HEK293 (cell line): Measurements from ENCODE around the gene TAF1A.

Source experiments
- CTCF ChIA-PET: fragments of 350-600 bp; formaldehyde crosslinking; extraction: SDS; loops from one replicate; lab custom pipeline; 2021; ENCODE audit warnings: antibody characterized with exemption; lab: Yijun Ruan, JAX
- POLR2A ChIA-PET: fragments of 300-600 bp; formaldehyde crosslinking; extraction: SDS; loops from one replicate; lab custom pipeline; 2020; ENCODE audit warnings: antibody characterized with exemption, inconsistent platforms; lab: Yijun Ruan, JAX
- H3K27ac ChIP-seq: fragments of 200-500 bp; sonication (Bioruptor generic); 2 replicates; pipeline ENCODE4 v1.5.1; 2014; ENCODE audit warnings: low read depth, low read length, control low read depth, inconsistent platforms; ENCODE audit errors: extremely low read depth
- H3K36me3 ChIP-seq, 2 experiments: fragments of 200-500 bp in 1 of 2; sonication (Bioruptor generic) in 1 of 2; 1 replicate in 1 of 2; 2 replicates in 1 of 2; pipeline ENCODE4 v1.5.1; 2014 to 2017; ENCODE audit warnings: inconsistent platforms in 2 of 2, low read length in 2 of 2; ENCODE audit not compliant: control insufficient read depth in 2 of 2, insufficient read depth in 1 of 2
- H3K4me1 ChIP-seq: fragments of 200-500 bp; sonication (Bioruptor generic); 2 replicates; pipeline ENCODE4 v1.5.1; 2014; ENCODE audit warnings: mild to moderate bottlenecking, low read length, inconsistent platforms; ENCODE audit not compliant: control insufficient read depth, insufficient read depth
- H3K4me3 ChIP-seq: 2 replicates; pipeline ENCODE4 v1.5.1; 2011; ENCODE audit warnings: low read depth, mild to moderate bottlenecking, control low read depth, low read length, moderate library complexity
- H3K9me3 ChIP-seq: fragments of 200-500 bp; sonication (Bioruptor generic); 2 replicates; pipeline ENCODE4 v1.5.1; 2014; ENCODE audit warnings: low read depth, low read length, inconsistent platforms; ENCODE audit not compliant: control insufficient read depth, insufficient read depth
- EGR2 ChIP-seq: fragments of 450-650 bp; formaldehyde crosslinking; IDR thresholded peaks from 2 replicates; pipeline ENCODE4 v1.5.1; 2016; ENCODE audit warnings: low read depth, missing biosample characterization, missing genetic modification characterization
- GLI2 ChIP-seq: fragments of 450-650 bp; formaldehyde crosslinking; IDR thresholded peaks from 2 replicates; pipeline ENCODE4; 2017; ENCODE audit warnings: missing biosample characterization, missing genetic modification characterization, low read depth, borderline replicate concordance
- GLIS1 ChIP-seq: fragments of 450-650 bp; formaldehyde crosslinking; IDR thresholded peaks from 2 replicates; pipeline ENCODE4 v1.5.1; 2016; ENCODE audit warnings: missing biosample characterization, missing genetic modification characterization
- KLF16 ChIP-seq: fragments of 450-650 bp; formaldehyde crosslinking; IDR thresholded peaks from 2 replicates; pipeline ENCODE4 v1.5.1; 2017; ENCODE audit warnings: missing biosample characterization, missing genetic modification characterization
- KLF8 ChIP-seq: fragments of 450-650 bp; formaldehyde crosslinking; IDR thresholded peaks from 2 replicates; pipeline ENCODE4 v1.5.1; 2016; ENCODE audit warnings: missing biosample characterization, missing genetic modification characterization
- KLF9 ChIP-seq: fragments of 450-650 bp; formaldehyde crosslinking; IDR thresholded peaks from 2 replicates; pipeline ENCODE4 v1.5.1; 2016; ENCODE audit warnings: missing biosample characterization, missing genetic modification characterization, low read depth
- SETDB1 ChIP-seq: IDR thresholded peaks from one replicate; pipeline ENCODE4 v1.6.1; 2017; ENCODE audit warnings: mild to moderate bottlenecking, low read length, moderate library complexity, mixed read lengths; ENCODE audit not compliant: insufficient read length
- ZBTB1 ChIP-seq: fragments of 450-650 bp; formaldehyde crosslinking; IDR thresholded peaks from 2 replicates; pipeline ENCODE4 v1.5.1; 2016; ENCODE audit warnings: missing biosample characterization, missing genetic modification characterization
- ZFP3 ChIP-seq: fragments of 450-650 bp; formaldehyde crosslinking; IDR thresholded peaks from 2 replicates; pipeline ENCODE4 v1.5.1; 2016; ENCODE audit warnings: low read depth, missing biosample characterization, missing genetic modification characterization
- ZFP41 ChIP-seq: fragments of 450-650 bp; formaldehyde crosslinking; IDR thresholded peaks from 2 replicates; pipeline ENCODE4 v1.5.1; 2016; ENCODE audit warnings: missing biosample characterization, missing genetic modification characterization, borderline replicate concordance
- ZNF202 ChIP-seq: fragments of 450-650 bp; formaldehyde crosslinking; IDR thresholded peaks from 2 replicates; pipeline ENCODE4 v1.5.1; 2016; ENCODE audit warnings: missing biosample characterization, missing genetic modification characterization, borderline replicate concordance
- ZNF239 ChIP-seq: fragments of 450-650 bp; formaldehyde crosslinking; IDR thresholded peaks from 2 replicates; pipeline ENCODE4 v1.5.1; 2016; ENCODE audit warnings: missing biosample characterization, missing genetic modification characterization
- ZNF366 ChIP-seq: fragments of 450-650 bp; formaldehyde crosslinking; conservative IDR thresholded peaks from 2 replicates; pipeline ENCODE4 v1.5.1; 2016; ENCODE audit warnings: missing biosample characterization, missing genetic modification characterization
- ZNF416 ChIP-seq: fragments of 450-650 bp; formaldehyde crosslinking; IDR thresholded peaks from 2 replicates; pipeline ENCODE4 v1.5.1; 2016; ENCODE audit warnings: missing biosample characterization, missing genetic modification characterization
- ZNF530 ChIP-seq: fragments of 450-650 bp; formaldehyde crosslinking; IDR thresholded peaks from 2 replicates; pipeline ENCODE4 v1.5.1; 2016; ENCODE audit warnings: low read depth, missing biosample characterization, missing genetic modification characterization
- ZNF600 ChIP-seq: fragments of 450-650 bp; formaldehyde crosslinking; IDR thresholded peaks from 2 replicates; pipeline ENCODE4 v1.5.1; 2016; ENCODE audit warnings: missing biosample characterization, missing genetic modification characterization
- ZNF624 ChIP-seq: fragments of 450-650 bp; formaldehyde crosslinking; IDR thresholded peaks from 2 replicates; pipeline ENCODE4 v1.5.1; 2017; ENCODE audit warnings: missing biosample characterization, missing genetic modification characterization
- ZNF629 ChIP-seq: fragments of 450-650 bp; formaldehyde crosslinking; IDR thresholded peaks from 2 replicates; pipeline ENCODE4 v1.5.1; 2017; ENCODE audit warnings: missing biosample characterization, missing genetic modification characterization
- ZNF785 ChIP-seq: fragments of 450-650 bp; formaldehyde crosslinking; IDR thresholded peaks from 2 replicates; pipeline ENCODE4 v1.5.1; 2016; ENCODE audit warnings: missing biosample characterization, missing genetic modification characterization
- ZNF837 ChIP-seq: fragments of 450-650 bp; formaldehyde crosslinking; IDR thresholded peaks from 2 replicates; pipeline ENCODE4 v1.5.1; 2016; ENCODE audit warnings: missing biosample characterization, missing genetic modification characterization
- ZSCAN23 ChIP-seq: fragments of 450-650 bp; formaldehyde crosslinking; IDR thresholded peaks from 2 replicates; pipeline ENCODE4 v1.5.1; 2016; ENCODE audit warnings: missing biosample characterization, missing genetic modification characterization
- TF ChIP-seq, protein P1 (sequence below): fragments of 450-650 bp; formaldehyde crosslinking; IDR thresholded peaks from 2 replicates; pipeline ENCODE4 v1.5.1; 2016; ENCODE audit warnings: missing biosample characterization, missing genetic modification characterization
- TF ChIP-seq, protein P2 (sequence below): fragments of 450-650 bp; formaldehyde crosslinking; IDR thresholded peaks from 2 replicates; pipeline ENCODE4 v1.5.1; 2016; ENCODE audit warnings: missing biosample characterization, missing genetic modification characterization
- TF ChIP-seq, protein P3 (sequence below): fragments of 450-650 bp; formaldehyde crosslinking; IDR thresholded peaks from 2 replicates; pipeline ENCODE4 v1.5.1; 2016; ENCODE audit warnings: missing biosample characterization, missing genetic modification characterization
- TF ChIP-seq, protein P4 (sequence below): fragments of 450-650 bp; formaldehyde crosslinking; IDR thresholded peaks from 2 replicates; pipeline ENCODE4 v1.5.1; 2017; ENCODE audit warnings: missing biosample characterization, missing genetic modification characterization
- TF ChIP-seq, protein P5 (sequence below): sonication (generic); formaldehyde crosslinking; IDR thresholded peaks from 2 replicates; pipeline ENCODE4 v1.8.1; 2022; ENCODE audit warnings: mild to moderate bottlenecking, moderate library complexity, missing genetic modification reagents

The TAF1A gene

DNA sequence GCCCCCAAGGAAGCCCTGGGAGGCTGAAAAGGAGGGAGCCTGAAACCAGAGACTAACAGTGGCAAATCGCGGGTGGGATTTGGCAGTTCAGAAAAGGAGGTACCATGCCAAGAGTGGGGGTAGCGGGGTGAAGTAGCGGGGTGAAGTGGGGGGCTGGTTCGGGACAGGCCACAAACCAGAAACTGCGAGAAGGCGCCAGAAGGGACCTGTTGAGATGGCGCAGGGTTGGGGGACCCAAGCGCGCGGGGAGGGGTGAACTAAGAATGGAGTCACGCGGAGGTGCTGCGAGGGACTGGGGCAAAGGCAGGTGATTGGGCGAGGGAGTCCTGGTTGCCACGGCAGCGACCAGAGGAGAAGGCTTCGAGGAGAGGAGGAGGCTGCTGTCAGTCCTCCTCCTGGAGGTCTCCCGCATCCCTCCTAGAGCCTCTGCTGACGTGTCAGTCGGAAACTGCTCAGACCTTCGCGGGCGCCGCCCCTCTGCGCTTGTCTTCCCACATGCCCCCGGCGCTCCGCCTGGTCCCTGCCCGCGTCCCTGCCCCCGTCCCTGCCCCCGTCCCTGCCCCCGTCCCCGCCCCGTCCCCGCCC is 27.7 kb upstream of the TAF1A start (continued):
- TF ChIP-seq, protein P1, sequence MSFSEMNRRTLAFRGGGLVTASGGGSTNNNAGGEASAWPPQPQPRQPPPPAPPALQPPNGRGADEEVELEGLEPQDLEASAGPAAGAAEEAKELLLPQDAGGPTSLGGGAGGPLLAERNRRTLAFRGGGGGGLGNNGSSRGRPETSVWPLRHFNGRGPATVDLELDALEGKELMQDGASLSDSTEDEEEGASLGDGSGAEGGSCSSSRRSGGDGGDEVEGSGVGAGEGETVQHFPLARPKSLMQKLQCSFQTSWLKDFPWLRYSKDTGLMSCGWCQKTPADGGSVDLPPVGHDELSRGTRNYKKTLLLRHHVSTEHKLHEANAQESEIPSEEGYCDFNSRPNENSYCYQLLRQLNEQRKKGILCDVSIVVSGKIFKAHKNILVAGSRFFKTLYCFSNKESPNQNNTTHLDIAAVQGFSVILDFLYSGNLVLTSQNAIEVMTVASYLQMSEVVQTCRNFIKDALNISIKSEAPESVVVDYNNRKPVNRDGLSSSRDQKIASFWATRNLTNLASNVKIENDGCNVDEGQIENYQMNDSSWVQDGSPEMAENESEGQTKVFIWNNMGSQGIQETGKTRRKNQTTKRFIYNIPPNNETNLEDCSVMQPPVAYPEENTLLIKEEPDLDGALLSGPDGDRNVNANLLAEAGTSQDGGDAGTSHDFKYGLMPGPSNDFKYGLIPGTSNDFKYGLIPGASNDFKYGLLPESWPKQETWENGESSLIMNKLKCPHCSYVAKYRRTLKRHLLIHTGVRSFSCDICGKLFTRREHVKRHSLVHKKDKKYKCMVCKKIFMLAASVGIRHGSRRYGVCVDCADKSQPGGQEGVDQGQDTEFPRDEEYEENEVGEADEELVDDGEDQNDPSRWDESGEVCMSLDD (tag by site-specific recombination), result peak; percentile 95
- 0 out of 2 replicates have a peak, but pooled peaks have one; percentile 27 for TF ChIP-seq KLF16 (tag by site-specific recombination)
- no peak for TF ChIP-seq ZNF239
- no peak for TF ChIP-seq ZNF202 (tag by site-specific recombination)
- TF ChIP-seq GLI2, result no peak
- TF ChIP-seq, protein P2, sequence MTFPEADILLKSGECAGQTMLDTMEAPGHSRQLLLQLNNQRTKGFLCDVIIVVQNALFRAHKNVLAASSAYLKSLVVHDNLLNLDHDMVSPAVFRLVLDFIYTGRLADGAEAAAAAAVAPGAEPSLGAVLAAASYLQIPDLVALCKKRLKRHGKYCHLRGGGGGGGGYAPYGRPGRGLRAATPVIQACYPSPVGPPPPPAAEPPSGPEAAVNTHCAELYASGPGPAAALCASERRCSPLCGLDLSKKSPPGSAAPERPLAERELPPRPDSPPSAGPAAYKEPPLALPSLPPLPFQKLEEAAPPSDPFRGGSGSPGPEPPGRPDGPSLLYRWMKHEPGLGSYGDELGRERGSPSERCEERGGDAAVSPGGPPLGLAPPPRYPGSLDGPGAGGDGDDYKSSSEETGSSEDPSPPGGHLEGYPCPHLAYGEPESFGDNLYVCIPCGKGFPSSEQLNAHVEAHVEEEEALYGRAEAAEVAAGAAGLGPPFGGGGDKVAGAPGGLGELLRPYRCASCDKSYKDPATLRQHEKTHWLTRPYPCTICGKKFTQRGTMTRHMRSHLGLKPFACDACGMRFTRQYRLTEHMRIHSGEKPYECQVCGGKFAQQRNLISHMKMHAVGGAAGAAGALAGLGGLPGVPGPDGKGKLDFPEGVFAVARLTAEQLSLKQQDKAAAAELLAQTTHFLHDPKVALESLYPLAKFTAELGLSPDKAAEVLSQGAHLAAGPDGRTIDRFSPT (tag by site-specific recombination), result 0 out of 2 replicates have a peak, but pooled peaks have one; percentile 39
- peak; percentile 46; the same call in 1 of the 2 replicates for TF ChIP-seq KLF9 (tag by site-specific recombination)
- TF ChIP-seq, protein P3, sequence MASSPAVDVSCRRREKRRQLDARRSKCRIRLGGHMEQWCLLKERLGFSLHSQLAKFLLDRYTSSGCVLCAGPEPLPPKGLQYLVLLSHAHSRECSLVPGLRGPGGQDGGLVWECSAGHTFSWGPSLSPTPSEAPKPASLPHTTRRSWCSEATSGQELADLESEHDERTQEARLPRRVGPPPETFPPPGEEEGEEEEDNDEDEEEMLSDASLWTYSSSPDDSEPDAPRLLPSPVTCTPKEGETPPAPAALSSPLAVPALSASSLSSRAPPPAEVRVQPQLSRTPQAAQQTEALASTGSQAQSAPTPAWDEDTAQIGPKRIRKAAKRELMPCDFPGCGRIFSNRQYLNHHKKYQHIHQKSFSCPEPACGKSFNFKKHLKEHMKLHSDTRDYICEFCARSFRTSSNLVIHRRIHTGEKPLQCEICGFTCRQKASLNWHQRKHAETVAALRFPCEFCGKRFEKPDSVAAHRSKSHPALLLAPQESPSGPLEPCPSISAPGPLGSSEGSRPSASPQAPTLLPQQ, result 0 out of 2 replicates have a peak, but pooled peaks have one; percentile 17
- peak; percentile 94 for TF ChIP-seq GLIS1 (tag by site-specific recombination)
- TF ChIP-seq ZNF530 (tag by site-specific recombination), result no peak
- TF ChIP-seq, protein P4, sequence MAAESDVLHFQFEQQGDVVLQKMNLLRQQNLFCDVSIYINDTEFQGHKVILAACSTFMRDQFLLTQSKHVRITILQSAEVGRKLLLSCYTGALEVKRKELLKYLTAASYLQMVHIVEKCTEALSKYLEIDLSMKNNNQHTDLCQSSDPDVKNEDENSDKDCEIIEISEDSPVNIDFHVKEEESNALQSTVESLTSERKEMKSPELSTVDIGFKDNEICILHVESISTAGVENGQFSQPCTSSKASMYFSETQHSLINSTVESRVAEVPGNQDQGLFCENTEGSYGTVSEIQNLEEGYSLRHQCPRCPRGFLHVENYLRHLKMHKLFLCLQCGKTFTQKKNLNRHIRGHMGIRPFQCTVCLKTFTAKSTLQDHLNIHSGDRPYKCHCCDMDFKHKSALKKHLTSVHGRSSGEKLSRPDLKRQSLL (tag by site-specific recombination), result peak; percentile 100
- TF ChIP-seq ZNF785 (tag by site-specific recombination), result no peak
- no peak for TF ChIP-seq ZBTB1 (tag by site-specific recombination)

DNA sequence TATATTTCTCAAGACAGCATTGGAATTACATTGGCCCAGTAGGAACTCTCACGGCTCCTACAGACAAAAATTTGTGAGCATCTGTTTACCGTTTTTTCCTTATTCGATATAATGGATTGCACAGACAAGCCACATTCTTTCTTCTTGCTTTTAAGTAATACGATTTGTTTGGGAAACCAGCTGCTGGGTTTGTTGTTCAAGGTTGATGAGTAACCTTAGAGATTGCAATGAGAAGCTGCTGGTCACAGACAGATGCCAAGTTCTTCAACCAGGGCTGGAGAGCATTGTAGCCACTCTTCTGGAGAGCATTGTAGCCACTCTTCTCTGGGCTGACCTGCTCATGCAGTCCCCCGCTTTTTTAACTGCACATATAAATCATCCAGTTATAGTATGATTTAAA is 26.8 kb upstream of the TAF1A start:
- H3K36me3 ChIP-seq, result peaks cover 0 to 3% of the 10 kb centered on the region in 2 experiments; a peak in 2 of 3 replicates
- H3K4me3 ChIP-seq, result no peak overlapping the region
- no peak overlapping the region for H3K27ac ChIP-seq
- no peaks in the 10 kb centered on the region for H3K9me3 ChIP-seq
- H3K4me1 ChIP-seq, result no peaks in the 10 kb centered on the region
- ChIA-PET POLR2A (no interaction called here), CTCF (interaction anchor here (1.0 kb wide), 1 partner anchor 152 kb away, joined by 3 read pairs; no protein-coding TSS in a partner anchor)
- TF ChIP-seq, protein P5, sequence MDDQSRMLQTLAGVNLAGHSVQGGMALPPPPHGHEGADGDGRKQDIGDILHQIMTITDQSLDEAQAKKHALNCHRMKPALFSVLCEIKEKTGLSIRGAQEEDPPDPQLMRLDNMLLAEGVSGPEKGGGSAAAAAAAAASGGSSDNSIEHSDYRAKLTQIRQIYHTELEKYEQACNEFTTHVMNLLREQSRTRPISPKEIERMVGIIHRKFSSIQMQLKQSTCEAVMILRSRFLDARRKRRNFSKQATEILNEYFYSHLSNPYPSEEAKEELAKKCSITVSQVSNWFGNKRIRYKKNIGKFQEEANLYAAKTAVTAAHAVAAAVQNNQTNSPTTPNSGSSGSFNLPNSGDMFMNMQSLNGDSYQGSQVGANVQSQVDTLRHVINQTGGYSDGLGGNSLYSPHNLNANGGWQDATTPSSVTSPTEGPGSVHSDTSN (CRISPR knock-in tag), result no peak
- TF ChIP-seq ZNF416, result no peak
- TF ChIP-seq, protein P1 (tag by site-specific recombination), result no peak
- no peak for TF ChIP-seq EGR2 (tag by site-specific recombination)
- TF ChIP-seq ZSCAN23, result no peak
- no peak for TF ChIP-seq ZNF624
- TF ChIP-seq SETDB1, result no peak
- TF ChIP-seq ZNF366 (tag by site-specific recombination), result no peak
- no peak for TF ChIP-seq KLF8 (tag by site-specific recombination)
- TF ChIP-seq ZNF600 (tag by site-specific recombination), result no peak
- TF ChIP-seq ZBTB1 (tag by site-specific recombination), result no peak
- TF ChIP-seq ZNF629, result no peak
- TF ChIP-seq ZNF837 (tag by site-specific recombination), result no peak
- no peak for TF ChIP-seq ZFP3 (tag by site-specific recombination)
- no peak for TF ChIP-seq ZFP41 (tag by site-specific recombination)
